ENCODE results near the gene TEX261. TPM values are rescaled to one million over a fixed set of nuclear protein-coding genes. Genes with fewer than 3 reads are reported as not detected.

TEX261 gene
- total and polyA plus RNA-seq, 2 donors (not counting 3 experiments of a cell fraction or from before 2014, with no cell fraction given): 71.2 to 98.1 TPM

DNA sequence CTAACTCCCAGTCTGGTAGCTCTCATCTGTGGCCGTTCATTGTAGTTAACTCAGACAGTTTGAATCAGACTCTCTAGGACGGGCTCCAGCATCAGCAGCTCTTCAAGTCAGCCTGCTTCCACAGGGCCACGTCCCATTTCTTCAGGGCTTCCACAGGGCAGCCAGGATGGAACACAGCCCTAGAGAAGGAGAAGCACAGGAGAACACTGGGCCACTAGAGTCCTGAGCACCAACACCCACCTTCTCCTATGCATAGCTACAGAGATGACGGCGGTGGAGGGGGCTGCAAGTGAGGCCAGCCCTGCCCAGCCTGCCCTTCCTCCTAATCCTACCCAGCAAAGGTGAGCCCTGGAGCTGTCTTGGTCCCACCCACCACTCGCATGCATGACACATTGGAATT lies 10.2 kb upstream of the TEX261 start:
- H3K27me3 ChIP-seq (ENCODE audit: control insufficient read depth in 2 of 2, insufficient read depth in 2 of 2, low read length in 2 of 2): peaks cover 4 to 5% of the 10 kb centered on the region in 2 experiments
- no peaks in the 10 kb centered on the region for H3K36me3 ChIP-seq (ENCODE audit: control insufficient read depth in 2 of 2, extremely low read depth in 1 of 2, insufficient read depth in 2 of 2, low read length in 2 of 2)
- no peak overlapping the region for H2AFZ ChIP-seq (ENCODE audit: low read depth, low read length)
- dilution Hi-C loops (cut with MboI; ENCODE audit: extremely low pct_ligation_motif_present, low sequenced_read_pairs): no loop called here
- ChIA-PET CTCF (interaction anchor here (0.9 to 1.3 kb wide), 2 partner anchors 20 to 57 kb away, joined by 3 to 5 read pairs; no protein-coding TSS in a partner anchor), POLR2A (no interaction called here)
- FAIRE-seq: no peak
- H3K4me1 ChIP-seq (ENCODE audit: control insufficient read depth, extremely low read depth, insufficient read depth, low read length): no peaks in the 10 kb centered on the region
- BruUV-seq (replicated peaks): no TSS peak
- H3K9me3 ChIP-seq (replicated peaks; ENCODE audit: control insufficient read depth, insufficient read depth, low read length): no peaks in the 10 kb centered on the region
- H3K9ac ChIP-seq (replicated peaks; ENCODE audit: extremely low read depth, insufficient read depth, low read length): no peak overlapping the region
- no peak overlapping the region for H3K4me2 ChIP-seq (ENCODE audit: insufficient read depth, low read length)
- no peaks in the 10 kb centered on the region for H3K79me2 ChIP-seq (ENCODE audit: control insufficient read depth, insufficient read depth, low read length)
- H4K20me1 ChIP-seq (replicated peaks; ENCODE audit: control insufficient read depth, extremely low read depth, insufficient read depth, low read length): no peaks in the 10 kb centered on the region
- no peak for TF ChIP-seq POLR2A (IDR thresholded peaks at IDR 0.05; ENCODE audit: low read depth, low read length)
- intact Hi-C loops (cut with micrococcal nuclease): no loop called here
- DNase-seq (ENCODE audit: low read depth, low spot score): no peak
- H3K9me1 ChIP-seq (replicated peaks; ENCODE audit: control insufficient read depth, extremely low read depth, insufficient read depth, low read length): no peaks in the 10 kb centered on the region
- H3K27ac ChIP-seq (ENCODE audit: insufficient read depth, low read depth, low read length): no peak overlapping the region
- no peak overlapping the region for H3K4me3 ChIP-seq (replicated peaks in 1 of 3; ENCODE audit: insufficient read depth in 1 of 3, low read depth in 1 of 3, low read length in 3 of 3)

DNA sequence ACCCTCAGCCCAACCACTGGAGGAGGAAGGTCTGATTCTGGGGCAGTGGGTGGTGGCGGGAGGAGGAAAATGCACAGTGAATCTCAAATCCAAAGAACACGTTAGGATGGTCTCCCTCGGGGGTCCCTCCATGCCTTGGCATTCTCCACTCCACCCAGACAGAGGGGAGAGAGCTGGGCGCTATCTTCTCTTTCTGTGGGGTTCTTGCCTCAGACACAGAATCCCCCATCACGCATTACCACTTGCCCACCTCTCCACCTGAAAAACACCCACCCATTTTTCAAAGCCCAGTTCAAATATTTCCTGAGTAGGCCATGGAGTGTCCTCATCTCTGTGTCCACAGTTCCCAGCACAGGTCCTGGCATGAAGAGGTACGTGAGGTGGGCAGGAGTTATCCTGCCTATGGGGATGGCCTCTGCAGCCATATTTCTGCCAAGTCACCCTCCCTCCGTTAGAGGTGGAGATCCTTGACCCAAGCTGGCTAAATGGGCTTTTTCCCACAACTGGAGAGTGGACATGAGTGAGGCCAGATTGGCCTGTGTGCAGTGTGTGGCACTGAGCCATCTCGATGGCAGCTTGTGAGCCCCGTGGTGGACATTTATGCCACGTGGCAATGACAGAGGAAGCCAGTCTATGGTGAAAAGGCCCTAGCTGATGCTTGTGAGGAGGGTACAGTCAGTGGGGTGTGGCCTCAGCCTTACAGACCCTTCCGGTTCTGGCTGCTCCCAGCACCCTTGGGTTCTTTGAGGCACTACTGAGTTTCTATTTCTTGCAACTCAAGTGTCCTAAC lies 9.5 kb upstream of the TEX261 start:
- no peak for TF ChIP-seq FOS (IDR thresholded peaks at IDR 0.05; ENCODE audit: borderline replicate concordance, insufficient read depth, low read length)
- Histone ChIP-seq H3K4me2 (ENCODE audit: insufficient read depth, low read length) (no peak overlapping the region), H3K79me2 (ENCODE audit: control insufficient read depth, insufficient read depth, low read length) (no peaks in the 10 kb centered on the region), H3K27me3 (ENCODE audit: control insufficient read depth in 2 of 2, insufficient read depth in 2 of 2, low read length in 2 of 2) (peaks cover 4 to 5% of the 10 kb centered on the region in 2 experiments), H2AFZ (ENCODE audit: low read depth, low read length) (no peak overlapping the region), H3K4me1 (ENCODE audit: control insufficient read depth, extremely low read depth, insufficient read depth, low read length) (no peaks in the 10 kb centered on the region), H3K4me3 (replicated peaks in 1 of 3; ENCODE audit: insufficient read depth in 1 of 3, low read depth in 1 of 3, low read length in 3 of 3) (no peak overlapping the region), H3K27ac (ENCODE audit: insufficient read depth, low read depth, low read length) (no peak overlapping the region), H3K9ac (replicated peaks; ENCODE audit: extremely low read depth, insufficient read depth, low read length) (no peak overlapping the region), H3K36me3 (ENCODE audit: control insufficient read depth in 2 of 2, extremely low read depth in 1 of 2, insufficient read depth in 2 of 2, low read length in 2 of 2) (no peaks in the 10 kb centered on the region), H4K20me1 (replicated peaks; ENCODE audit: control insufficient read depth, extremely low read depth, insufficient read depth, low read length) (no peaks in the 10 kb centered on the region), H3K9me3 (replicated peaks; ENCODE audit: control insufficient read depth, insufficient read depth, low read length) (no peaks in the 10 kb centered on the region), H3K9me1 (replicated peaks; ENCODE audit: control insufficient read depth, extremely low read depth, insufficient read depth, low read length) (no peaks in the 10 kb centered on the region)
- POLR2A ChIA-PET: no interaction called here
- BruUV-seq (replicated peaks): no TSS peak
- no peak for FAIRE-seq
- CTCF ChIA-PET: interaction anchor here (0.9 to 1.3 kb wide), 2 partner anchors 19 to 56 kb away, joined by 3 to 5 read pairs; no protein-coding TSS in a partner anchor
- intact Hi-C loops (cut with micrococcal nuclease) (no loop called here), dilution Hi-C loops (cut with MboI; ENCODE audit: extremely low pct_ligation_motif_present, low sequenced_read_pairs) (no loop called here)
- DNase-seq (ENCODE audit: low read depth, low spot score): no peak

Data from endothelial cell of umbilical vein (primary cell).